GM12891 (cell line): ENCODE data around the gene GJA10.
"Not testable (repeated sequence)": the region's sequence is repeated elsewhere in the genome, so short reads cannot be mapped to it uniquely, and the experiment has no call there.

Experiments used
- DNase-seq: peaks from one replicate; pipeline ENCODE4 v3.0.0; 2011; ENCODE audit warnings: low spot score; ENCODE audit not compliant: insufficient read length
- FAIRE-seq: peaks from 2 replicates; lab custom pipeline; 2011; peaks lifted over from hg19 to GRCh38; lab: Jason Lieb, UNC
- PAX5 ChIP-seq: IDR thresholded peaks from 2 replicates; pipeline ENCODE4 v1.6.1; 2011; ENCODE audit warnings: low read length, moderate library complexity, mild to moderate bottlenecking; ENCODE audit not compliant: insufficient read depth, severe bottlenecking
- POLR2A ChIP-seq: IDR thresholded peaks from 2 replicates; pipeline ENCODE4 v1.6.1; 2011; ENCODE audit warnings: low read depth, low read length, control low read depth
- POLR2AphosphoS5 ChIP-seq: IDR thresholded peaks from 2 replicates; pipeline ENCODE4 v1.6.1; 2011; ENCODE audit warnings: low read depth, low read length, control low read depth
- POU2F2 ChIP-seq: IDR thresholded peaks from 2 replicates; pipeline ENCODE4 v1.6.1; 2011; ENCODE audit warnings: low read depth, mild to moderate bottlenecking, control low read depth, low read length, moderate library complexity
- SPI1 ChIP-seq: IDR thresholded peaks from 2 replicates; pipeline ENCODE4 v1.6.1; 2011; ENCODE audit warnings: low read depth, low read length, control low read depth
- TAF1 ChIP-seq: IDR thresholded peaks from 2 replicates; pipeline ENCODE4 v1.6.1; 2011; ENCODE audit warnings: low read depth, low read length, control low read depth

The GJA10 gene

DNA sequence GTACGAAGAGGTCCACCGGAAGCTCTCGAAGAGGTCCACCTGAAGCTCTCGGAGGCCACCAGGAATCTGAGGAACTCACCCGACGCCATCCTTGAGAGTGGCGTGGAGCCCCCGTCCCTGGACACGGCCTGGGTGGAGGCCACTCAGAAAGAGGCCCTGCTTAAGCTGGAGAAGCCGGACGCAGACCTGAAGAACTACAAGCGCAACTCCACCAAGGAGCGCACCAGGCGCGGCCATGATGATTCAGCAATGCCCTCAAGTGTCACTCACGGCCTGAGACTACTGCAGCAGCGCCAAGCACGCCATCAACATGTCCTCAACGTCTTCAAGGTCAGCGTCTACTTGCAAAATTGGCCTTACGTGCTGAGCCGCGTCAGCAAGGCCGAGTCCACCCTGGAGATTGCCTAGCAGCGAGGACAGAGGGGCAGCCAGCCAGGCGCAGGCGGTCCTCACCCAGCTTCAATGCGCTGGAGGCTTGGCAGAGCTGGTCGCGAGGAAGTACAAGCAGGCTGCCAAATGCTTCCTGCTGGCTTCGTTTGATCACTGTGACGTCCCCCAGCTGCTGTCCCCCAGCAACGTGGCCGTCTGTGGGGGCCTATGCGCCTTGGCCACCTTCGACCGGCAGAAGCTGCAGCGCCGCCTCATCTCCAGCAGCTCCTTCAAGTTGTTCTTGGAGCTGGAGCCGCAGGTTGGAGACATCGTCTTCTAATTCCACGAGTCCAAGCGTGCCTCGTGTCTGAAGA is 7.7 kb upstream of the GJA10 start:
- TF ChIP-seq PAX5 (no peak), POU2F2 (no peak), SPI1 (no peak), POLR2AphosphoS5 (no peak), TAF1 (no peak)
- DNase-seq (no peak), FAIRE-seq (no peak)

DNA sequence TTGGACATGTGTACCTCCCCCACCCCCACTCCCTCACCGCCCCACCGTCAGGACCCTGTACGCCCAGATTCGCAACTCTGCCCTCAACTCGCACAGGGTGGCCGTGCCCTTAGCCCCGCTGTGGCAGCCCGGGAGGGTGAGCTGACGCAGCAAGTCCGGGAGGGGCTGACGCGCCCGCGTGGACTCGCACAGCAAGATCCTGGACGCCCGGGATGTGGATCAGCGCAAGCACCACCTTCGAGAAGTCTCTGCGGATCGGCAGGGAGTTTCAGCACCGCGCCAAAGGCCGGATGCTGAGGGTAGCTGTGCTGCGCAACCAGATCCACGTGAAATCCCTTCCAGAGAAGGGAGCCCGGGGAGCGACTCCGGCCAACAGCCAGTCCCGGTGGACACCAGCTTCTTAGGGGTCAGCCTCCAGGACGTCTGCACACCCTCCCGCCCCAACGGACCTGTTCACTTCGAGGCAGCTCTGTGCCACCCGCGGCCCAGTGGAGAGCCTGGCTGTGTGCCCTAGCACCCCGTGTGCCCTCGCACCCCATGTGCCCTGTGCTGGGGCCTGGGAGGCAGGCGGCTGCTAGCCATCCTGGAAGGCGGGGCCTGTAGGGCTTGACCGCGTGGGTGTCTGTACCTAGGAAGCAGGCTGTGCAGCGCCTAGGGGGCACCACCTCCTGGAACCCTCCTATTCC is 6.7 kb upstream of the GJA10 start:
- DNase-seq, result peak; percentile 10
- no peak for FAIRE-seq
- TF ChIP-seq POLR2AphosphoS5 (no peak), POU2F2 (no peak), PAX5 (no peak), TAF1 (no peak), SPI1 (no peak), POLR2A (no peak)

DNA sequence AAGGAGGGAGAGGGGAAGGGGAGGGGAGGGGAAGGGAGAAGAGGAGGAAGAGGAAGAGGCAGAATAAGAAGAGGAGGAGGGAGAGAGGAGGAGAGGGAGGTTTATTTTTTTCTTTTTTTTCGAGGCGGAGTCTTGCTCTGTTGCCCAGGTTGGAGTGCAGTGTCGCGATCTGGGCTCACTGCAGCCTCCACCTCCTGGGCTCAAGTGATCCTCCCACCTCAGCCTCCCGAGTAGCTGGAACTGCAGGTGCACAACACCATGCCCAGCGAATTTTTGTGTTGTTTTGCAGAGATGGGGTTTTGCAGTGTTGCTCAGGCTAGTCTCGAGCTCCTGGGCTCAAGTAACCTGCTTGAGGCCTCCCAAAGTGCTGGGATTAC is 6.1 kb upstream of the GJA10 start:
- FAIRE-seq (no peak), DNase-seq (no peak)
- no peak for TF ChIP-seq POLR2A
- TF ChIP-seq SPI1, result no peak
- no peak for TF ChIP-seq POU2F2
- TF ChIP-seq POLR2AphosphoS5, result no peak
- TF ChIP-seq TAF1, result no peak
- TF ChIP-seq PAX5, result no peak

DNA sequence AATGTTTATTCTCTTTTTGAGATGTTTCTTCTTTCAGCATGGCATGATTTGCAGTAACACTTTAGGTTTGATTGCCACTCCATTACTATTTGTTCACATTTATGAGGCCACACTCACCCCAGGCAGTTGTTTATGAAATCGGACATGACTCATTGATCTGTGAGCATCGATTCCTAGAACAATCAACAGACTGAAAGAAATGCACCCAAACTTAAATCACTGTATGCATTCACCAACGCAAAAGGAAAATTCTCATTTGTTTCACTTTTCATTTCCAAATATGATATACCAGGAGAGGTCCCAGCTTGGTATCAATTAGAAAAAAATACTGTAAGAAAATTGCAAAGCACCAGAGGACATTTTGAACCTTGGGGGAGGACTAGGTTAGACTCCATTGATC is 5.4 kb upstream of the GJA10 start:
- DNase-seq (no peak), FAIRE-seq (no peak)

DNA sequence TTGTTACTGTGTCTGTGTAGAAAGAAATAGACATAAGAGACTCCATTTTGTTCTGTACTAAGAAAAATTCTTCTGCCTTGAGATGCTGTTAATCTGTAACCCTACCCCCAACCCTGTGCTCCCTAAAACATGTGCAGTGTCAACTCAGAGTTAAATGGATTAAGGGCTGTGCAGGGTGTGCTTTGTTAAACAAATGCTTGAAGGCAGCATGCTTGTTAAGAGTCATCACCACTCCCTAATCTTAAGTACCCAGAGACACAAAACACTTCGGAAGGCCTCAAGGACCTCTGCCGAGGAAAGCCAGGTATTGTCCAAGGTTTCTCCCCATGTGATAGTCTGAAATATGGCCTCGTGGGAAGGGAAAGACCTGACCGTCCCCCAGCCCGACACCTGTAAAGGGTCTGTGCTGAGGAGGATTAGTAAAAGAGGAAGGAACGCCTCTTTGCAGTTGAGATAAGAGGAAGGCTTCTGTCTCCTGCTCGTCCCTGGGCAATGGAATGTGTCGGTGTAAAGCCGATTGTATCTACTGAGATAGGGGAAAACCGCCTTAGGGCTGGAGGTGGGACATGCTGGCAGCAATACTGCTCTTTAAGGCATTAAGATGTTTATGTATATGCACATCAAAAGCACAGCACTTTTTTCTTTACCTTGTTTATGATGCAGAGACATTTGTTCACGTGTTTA is 3.3 kb upstream of the GJA10 start:
- not testable (repeated sequence) for DNase-seq, FAIRE-seq

More for the DNA sequence above, 5.4 kb upstream of the GJA10 start:
- TF ChIP-seq POLR2AphosphoS5 (no peak), POLR2A (no peak), SPI1 (no peak), PAX5 (no peak), POU2F2 (no peak), TAF1 (no peak)

DNA sequence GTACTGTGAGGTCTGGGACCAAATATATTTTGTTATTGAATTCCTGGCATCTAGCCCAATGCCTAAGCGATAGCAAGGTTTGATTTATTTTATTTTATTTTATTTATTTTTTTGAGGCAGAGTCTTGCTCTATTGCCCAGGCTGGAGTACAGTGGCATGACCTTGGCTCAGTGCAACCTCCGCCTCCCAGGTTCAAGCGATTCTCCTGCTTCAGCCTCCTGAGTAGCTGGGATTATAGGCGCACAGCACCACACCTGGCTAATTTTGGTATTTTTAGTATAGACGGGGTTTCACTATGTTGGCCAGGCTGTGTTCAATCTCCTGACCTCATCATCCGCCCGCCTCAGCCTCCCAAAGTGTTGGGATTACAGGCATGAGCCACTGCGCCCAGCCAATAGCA is 1.7 kb upstream of the GJA10 start:
- FAIRE-seq, DNase-seq: not testable (repeated sequence)

DNA sequence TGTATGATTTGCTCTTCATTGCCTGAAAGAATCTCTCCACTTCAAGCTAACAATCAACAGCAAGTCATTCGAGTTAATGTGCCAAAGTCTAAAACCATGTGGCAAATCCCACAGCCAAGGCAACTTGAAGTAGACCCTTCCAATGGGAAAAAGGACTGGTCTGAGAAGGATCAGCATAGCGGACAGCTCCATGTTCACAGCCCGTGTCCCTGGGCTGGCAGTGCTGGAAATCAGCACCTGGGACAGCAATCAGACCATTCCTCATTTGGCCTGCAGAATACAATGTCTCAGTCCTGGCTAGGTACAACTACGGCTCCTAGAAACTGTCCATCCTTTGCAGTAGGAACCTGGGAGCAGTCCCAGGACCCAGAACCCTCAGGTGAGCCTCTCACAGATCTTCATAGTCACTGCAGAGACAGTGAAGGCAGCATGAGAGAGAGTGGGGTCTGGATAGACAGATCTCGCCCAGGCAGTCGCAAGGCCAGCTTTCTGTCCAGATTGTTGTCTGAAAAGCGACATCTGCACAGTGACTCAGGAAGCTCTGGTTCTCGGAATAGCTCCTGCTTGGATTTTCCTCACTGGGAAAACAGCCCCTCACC is 1.1 kb downstream of the GJA10 start:
- no peak for DNase-seq
- no peak for FAIRE-seq
- no peak for TF ChIP-seq POLR2A
- no peak for TF ChIP-seq SPI1
- no peak for TF ChIP-seq PAX5
- no peak for TF ChIP-seq POLR2AphosphoS5
- no peak for TF ChIP-seq TAF1
- no peak for TF ChIP-seq POU2F2

DNA sequence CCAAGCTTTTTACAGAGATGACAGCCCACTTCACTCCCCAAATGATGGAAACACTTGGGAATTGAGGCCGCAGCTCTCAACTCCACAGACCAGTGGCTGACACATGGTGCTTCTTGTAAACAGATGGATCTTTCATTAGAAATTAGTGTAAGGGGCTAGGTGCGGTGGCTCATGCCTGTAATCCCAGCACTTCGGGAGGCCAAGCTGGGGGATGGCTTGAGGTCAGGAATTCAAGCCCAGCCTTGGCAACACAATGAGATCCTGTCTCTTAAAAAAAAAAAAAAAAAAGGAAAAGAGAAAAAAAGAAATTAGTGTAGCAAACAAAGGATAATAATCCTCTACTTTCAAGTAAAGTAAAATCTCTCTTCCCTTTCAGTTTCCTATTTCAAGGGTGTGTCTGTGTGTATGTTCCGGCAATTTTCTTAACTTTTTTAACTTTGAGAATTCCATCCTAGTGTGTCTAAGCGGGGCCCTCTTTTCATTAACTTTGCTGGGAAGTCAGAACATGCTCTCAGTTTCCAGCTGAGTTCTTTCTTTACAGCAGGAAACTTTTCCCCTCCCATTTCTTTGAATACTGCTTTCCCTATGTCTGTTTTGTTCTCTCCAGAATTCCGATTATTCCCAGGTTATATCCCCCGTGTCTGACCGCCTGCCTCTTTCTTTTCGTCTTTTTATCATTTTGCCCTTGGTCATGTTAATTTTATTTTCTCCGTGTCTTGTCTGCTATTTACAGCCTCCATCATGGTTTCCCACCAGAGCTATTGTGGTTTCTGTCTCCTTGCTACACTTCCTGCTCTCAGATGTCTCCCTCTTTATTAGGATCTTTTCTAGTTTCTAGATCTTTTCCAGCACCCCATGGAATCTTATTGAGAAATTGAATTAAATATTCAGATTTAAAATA is 16.0 kb downstream of the GJA10 start:
- not testable (repeated sequence) for DNase-seq, FAIRE-seq

DNA sequence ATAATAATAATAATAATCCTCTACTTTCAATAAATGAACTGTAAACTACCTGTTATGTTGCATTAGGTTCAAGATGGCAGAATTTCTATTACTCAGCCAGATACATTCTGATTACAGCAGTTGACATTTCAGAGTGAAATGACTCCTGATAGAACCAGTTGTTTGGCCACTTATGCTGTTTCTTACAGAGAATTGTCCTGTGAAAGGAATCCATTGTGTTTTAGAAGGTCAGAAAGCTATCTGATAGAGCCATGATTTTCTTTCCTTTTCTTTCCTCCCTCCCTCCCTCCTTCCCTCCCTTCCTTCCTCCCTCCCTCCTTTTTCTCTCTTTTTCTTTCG is 16.6 kb downstream of the GJA10 start:
- TF ChIP-seq SPI1 (no peak), POLR2A (no peak), POLR2AphosphoS5 (no peak), TAF1 (no peak), PAX5 (no peak), POU2F2 (no peak)
- no peak for DNase-seq
- FAIRE-seq, result no peak

DNA sequence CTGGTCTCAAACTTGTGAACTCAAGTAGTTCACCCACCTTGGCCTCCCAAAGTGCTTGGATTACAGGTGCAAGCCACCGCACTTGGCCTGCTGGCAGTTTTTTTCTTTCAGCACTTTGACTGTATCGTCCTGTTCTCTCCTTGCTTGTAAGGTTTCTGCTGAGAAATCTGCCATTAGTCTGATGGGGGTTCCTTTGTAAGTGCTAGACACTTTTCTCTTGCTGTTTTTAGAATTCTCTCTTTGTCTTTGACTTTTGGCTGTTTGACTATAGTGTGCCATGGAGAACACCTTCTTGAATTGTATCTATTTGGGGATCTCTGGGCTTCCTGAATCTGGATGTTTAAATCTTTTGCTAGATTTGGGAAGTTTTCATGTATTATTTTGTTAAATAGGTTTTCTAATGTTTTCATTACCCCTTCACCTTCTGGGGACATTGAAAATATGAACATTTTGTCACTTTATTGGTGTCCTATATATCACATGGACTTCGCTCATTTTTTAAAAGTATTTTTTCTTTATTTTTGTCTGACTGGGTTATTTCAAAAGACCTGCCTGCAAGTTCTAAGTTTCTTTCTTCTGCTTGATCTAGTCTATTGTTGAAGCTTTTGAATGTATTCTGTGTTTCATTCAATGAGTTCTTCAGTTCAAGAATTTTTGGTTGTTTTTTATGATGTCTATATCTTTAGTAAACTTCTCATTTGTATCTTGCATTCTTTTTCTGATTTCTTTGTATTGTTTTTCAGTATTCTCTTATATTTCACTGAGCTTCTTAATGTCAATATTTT is 22.1 kb downstream of the GJA10 start:
- FAIRE-seq (no peak), DNase-seq (no peak)
- TF ChIP-seq TAF1 (no peak), POLR2AphosphoS5 (no peak)
